NK-92 (cell line): ENCODE measurements around the gene RAB3C.
"Not testable (repeated sequence)": the region's sequence is repeated elsewhere in the genome, so short reads cannot be mapped to it uniquely, and the experiment has no call there.

Experiments used
- DNase-seq: peaks from one replicate; lab custom pipeline; 2025; ENCODE audit not compliant: unreplicated experiment; lab: John Stamatoyannopoulos, UW

Gene RAB3C

GRCh38 chr5:58602889-58603288 lies 20.0 kb downstream of the RAB3C start:
- not testable (repeated sequence) for DNase-seq

- no peak for DNase-seq
Measured at GRCh38 chr5:58606064-58606463, 23.2 kb downstream of the RAB3C start.

GRCh38 chr5:58615972-58616371 lies 33.1 kb downstream of the RAB3C start:
- DNase-seq: no peak

GRCh38 chr5:58617241-58617640 lies 34.4 kb downstream of the RAB3C start:
- DNase-seq: no peak

GRCh38 chr5:58620336-58620735 lies 37.5 kb downstream of the RAB3C start:
- no peak for DNase-seq

GRCh38 chr5:58622936-58623871 lies 40.3 kb downstream of the RAB3C start:
- DNase-seq: no peak

GRCh38 chr5:58628626-58629025 lies 45.8 kb downstream of the RAB3C start:
- DNase-seq: no peak

GRCh38 chr5:58629271-58630159 lies 46.6 kb downstream of the RAB3C start:
- no peak for DNase-seq

GRCh38 chr5:58631895-58632294 lies 49.0 kb downstream of the RAB3C start:
- no peak for DNase-seq

GRCh38 chr5:58635416-58635815 lies 52.5 kb downstream of the RAB3C start:
- DNase-seq: no peak

- no peak for DNase-seq
Measured at GRCh38 chr5:58640011-58640410, 57.1 kb downstream of the RAB3C start.

- DNase-seq: no peak
Measured at GRCh38 chr5:58641533-58641932, 58.7 kb downstream of the RAB3C start.

- DNase-seq: no peak
Measured at GRCh38 chr5:58648846-58649245, 66.0 kb downstream of the RAB3C start.

GRCh38 chr5:58649716-58650115 lies 66.8 kb downstream of the RAB3C start:
- no peak for DNase-seq

GRCh38 chr5:58653521-58653920 lies 70.6 kb downstream of the RAB3C start:
- DNase-seq: no peak

- DNase-seq: no peak
Measured at GRCh38 chr5:58666141-58666540, 83.3 kb downstream of the RAB3C start.

GRCh38 chr5:58666598-58667581 lies 84.0 kb downstream of the RAB3C start:
- no peak for DNase-seq

- DNase-seq: no peak
Measured at GRCh38 chr5:58670582-58670981, 87.7 kb downstream of the RAB3C start.

GRCh38 chr5:58671155-58671554 lies 88.3 kb downstream of the RAB3C start:
- no peak for DNase-seq

GRCh38 chr5:58672521-58672920 lies 89.6 kb downstream of the RAB3C start:
- DNase-seq: no peak

- no peak for DNase-seq
Measured at GRCh38 chr5:58674070-58674469, 91.2 kb downstream of the RAB3C start.
